ENCODE results near the gene CHAF1A.

The CHAF1A gene

DNA sequence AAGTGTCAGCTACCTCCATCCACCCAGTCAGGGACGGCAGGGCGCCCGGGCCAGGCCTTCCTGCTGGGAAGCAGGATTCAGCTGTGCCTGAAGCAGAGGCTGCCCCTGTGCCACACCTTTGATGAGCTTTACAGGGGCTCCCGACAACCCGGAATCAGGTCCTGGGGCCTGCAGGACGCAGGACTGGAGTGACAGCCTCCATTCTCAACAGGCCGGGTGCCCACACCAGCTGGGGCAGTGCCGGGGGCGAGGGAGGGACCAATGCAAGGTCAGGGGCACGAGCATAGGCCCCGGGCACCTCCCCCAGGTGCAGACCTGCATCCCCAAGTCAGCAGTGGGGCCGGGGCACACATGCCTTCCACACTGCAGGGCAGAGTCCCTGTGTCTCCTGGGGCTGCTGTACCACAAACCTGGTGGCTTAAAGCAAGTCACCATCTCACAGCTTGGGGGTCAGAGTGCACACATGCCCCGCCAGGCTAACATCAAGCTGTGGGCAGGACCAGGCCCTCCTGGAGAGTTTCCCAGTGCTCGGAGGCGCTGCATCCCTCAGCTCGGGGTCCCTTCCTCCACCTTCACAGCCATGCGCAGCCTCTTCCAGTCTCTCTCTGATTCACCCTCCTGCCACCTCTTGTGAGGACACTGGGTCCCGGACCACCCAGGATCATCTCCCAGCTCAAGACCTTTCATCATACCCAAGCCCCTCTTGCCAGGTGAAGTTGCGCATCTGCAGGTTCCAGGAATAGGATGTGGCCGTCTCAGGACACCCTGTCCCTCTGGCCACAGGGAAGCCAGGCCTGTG is 41.7 kb downstream of the CHAF1A start:
- ATAC-seq (ENCODE audit: low read depth): peak; percentile 4; the same call in 1 of the 3 replicates
- H3K36me3 ChIP-seq (ENCODE audit: low read depth): peaks cover 52% of the 10 kb centered on the region
- TF ChIP-seq, protein P1, sequence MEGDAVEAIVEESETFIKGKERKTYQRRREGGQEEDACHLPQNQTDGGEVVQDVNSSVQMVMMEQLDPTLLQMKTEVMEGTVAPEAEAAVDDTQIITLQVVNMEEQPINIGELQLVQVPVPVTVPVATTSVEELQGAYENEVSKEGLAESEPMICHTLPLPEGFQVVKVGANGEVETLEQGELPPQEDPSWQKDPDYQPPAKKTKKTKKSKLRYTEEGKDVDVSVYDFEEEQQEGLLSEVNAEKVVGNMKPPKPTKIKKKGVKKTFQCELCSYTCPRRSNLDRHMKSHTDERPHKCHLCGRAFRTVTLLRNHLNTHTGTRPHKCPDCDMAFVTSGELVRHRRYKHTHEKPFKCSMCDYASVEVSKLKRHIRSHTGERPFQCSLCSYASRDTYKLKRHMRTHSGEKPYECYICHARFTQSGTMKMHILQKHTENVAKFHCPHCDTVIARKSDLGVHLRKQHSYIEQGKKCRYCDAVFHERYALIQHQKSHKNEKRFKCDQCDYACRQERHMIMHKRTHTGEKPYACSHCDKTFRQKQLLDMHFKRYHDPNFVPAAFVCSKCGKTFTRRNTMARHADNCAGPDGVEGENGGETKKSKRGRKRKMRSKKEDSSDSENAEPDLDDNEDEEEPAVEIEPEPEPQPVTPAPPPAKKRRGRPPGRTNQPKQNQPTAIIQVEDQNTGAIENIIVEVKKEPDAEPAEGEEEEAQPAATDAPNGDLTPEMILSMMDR (IDR thresholded peaks at IDR 0.05; ENCODE audit: poor library complexity, severe bottlenecking): no peak

DNA sequence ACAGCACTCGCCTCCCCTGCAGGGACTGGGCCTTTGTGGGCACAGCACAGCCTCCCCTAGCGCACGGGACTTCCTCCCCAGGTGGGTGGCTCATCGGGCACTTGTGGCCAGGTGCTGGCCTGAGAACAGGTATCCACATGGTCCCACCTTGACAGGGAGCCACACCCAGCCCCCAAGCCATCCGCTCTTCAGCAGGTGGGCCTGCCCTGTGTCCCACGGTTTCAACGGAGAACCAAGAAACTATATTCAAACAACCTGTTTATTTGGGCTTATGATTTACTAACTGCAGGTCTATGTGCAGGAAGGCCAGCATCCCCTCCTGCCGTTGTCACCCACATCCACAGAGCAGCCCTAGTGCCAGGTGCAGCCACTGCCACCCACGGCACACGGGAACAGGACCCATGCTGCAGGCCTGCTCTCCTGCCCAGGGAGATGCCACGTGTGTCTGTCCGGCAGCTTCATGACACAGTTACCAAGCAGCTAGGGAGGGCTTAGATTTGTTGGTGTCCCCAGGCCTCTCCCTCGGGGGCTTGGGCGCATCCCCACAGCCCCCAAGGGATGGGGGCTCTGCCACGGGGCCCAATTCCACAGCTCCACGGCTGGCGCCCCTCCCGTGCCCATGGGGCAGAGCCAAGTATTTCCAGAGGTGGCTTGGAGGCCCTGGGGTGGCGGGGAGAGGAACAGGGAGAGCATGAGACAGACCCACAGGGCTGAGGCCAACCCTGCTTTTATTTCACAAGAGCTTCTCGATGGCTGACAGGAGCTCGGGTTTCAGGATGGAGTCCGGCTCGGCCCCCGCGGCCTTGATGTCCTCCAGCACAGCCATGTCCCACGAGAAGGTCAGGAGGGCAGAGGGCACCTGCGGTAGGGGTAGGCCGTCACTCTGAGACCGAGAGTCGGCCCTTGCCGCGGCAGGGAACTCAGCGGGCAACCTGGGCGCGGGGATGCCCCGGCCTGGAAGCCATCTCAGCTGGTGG is 42.6 kb downstream of the CHAF1A start:
- H3K27me3 ChIP-seq (ENCODE audit: insufficient read depth, poor library complexity, severe bottlenecking): no peaks in the 10 kb centered on the region
- H3K27ac ChIP-seq (ENCODE audit: poor library complexity, severe bottlenecking): no peak overlapping the region
- H3K9me3 ChIP-seq (ENCODE audit: severe bottlenecking): no peaks in the 10 kb centered on the region
- H3K36me3 ChIP-seq (ENCODE audit: low read depth): peaks cover 53% of the 10 kb centered on the region
- no peaks in the 10 kb centered on the region for H3K4me1 ChIP-seq (ENCODE audit: insufficient read depth, poor library complexity, severe bottlenecking)
- TF ChIP-seq, protein P1 (IDR thresholded peaks at IDR 0.05; ENCODE audit: poor library complexity, severe bottlenecking): no peak
- no peak for ATAC-seq (ENCODE audit: low read depth)
- H3K4me3 ChIP-seq (ENCODE audit: severe bottlenecking): no peak overlapping the region
- no peak for DNase-seq (ENCODE audit: low spot score)

More for the DNA sequence above, 41.7 kb downstream of the CHAF1A start:
- Histone ChIP-seq H3K27ac (ENCODE audit: poor library complexity, severe bottlenecking) (no peak overlapping the region), H3K4me1 (ENCODE audit: insufficient read depth, poor library complexity, severe bottlenecking) (no peaks in the 10 kb centered on the region), H3K4me3 (ENCODE audit: severe bottlenecking) (no peak overlapping the region), H3K27me3 (ENCODE audit: insufficient read depth, poor library complexity, severe bottlenecking) (no peaks in the 10 kb centered on the region), H3K9me3 (ENCODE audit: severe bottlenecking) (no peaks in the 10 kb centered on the region)
- no peak for DNase-seq (ENCODE audit: low spot score)

DNA sequence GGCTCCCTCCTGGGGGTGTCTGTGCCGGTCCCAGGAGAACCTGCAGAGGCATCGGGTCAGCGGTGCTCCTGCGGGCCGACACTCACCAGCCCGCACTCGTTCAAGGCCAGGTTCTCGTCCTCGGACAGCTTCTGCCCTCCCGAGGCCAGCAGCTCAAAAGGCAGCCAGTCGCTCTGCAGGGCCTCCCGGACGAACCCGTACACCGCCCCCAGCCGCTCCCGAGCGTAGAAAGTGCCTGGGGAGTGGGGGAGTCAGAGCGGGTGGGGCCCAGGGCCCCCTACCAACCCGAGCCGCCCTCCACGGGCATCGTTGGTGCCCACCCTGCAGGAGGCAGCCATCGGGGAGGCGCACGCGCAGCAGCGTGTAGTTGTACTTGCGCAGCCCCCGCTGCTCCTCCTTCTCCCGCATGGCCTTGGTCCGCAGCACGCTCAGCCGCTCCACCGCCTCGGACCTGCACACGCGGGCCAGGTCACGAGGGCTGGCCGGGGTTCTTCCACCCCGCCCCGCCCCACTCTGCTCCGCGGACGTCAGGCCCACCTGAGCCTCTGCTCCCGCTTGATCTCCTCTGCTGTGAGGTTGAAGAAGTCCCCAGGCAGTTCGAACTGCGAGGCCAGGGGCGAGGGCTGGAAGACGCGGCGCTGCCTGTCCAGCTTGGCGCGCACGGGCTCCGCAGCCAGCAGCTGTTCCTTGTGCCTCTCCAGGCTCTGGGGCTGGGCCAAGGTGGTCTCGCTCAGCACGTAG is 43.7 kb downstream of the CHAF1A start:
- Histone ChIP-seq H3K9me3 (ENCODE audit: severe bottlenecking) (no peaks in the 10 kb centered on the region), H3K36me3 (ENCODE audit: low read depth) (peaks cover 55% of the 10 kb centered on the region), H3K4me1 (ENCODE audit: insufficient read depth, poor library complexity, severe bottlenecking) (no peaks in the 10 kb centered on the region), H3K27ac (ENCODE audit: poor library complexity, severe bottlenecking) (no peak overlapping the region), H3K27me3 (ENCODE audit: insufficient read depth, poor library complexity, severe bottlenecking) (no peaks in the 10 kb centered on the region), H3K4me3 (ENCODE audit: severe bottlenecking) (no peak overlapping the region)
- TF ChIP-seq, protein P1 (IDR thresholded peaks at IDR 0.05; ENCODE audit: poor library complexity, severe bottlenecking): no peak
- DNase-seq (ENCODE audit: low spot score): no peak
- no peak for ATAC-seq (ENCODE audit: low read depth)

DNA sequence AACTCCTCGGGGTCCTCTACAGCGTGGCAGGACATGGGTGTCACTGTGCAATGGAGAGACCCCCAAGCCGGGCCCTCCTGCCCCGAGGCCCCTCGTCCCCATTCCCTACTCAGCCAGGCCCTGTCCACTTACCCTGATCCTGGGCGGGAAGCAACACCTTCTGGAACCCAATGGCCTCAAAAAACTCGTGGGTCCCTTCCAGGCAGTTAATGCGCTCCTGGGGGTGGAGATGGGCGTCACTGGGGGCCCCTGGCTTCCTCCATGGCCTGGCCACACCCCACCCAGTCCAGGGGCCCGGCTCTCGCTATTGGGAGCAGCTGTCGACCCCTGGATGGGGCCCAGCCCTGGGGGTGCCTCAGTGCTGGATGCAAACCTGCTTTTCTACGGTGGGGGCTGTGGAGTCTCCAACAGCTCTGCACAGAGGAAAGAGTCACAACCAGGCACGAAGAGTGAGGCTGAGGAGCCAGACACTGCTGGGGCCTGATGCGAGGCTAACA is 44.3 kb downstream of the CHAF1A start:
- Histone ChIP-seq H3K27me3 (ENCODE audit: insufficient read depth, poor library complexity, severe bottlenecking) (no peaks in the 10 kb centered on the region), H3K27ac (ENCODE audit: poor library complexity, severe bottlenecking) (no peak overlapping the region), H3K9me3 (ENCODE audit: severe bottlenecking) (no peaks in the 10 kb centered on the region), H3K4me1 (ENCODE audit: insufficient read depth, poor library complexity, severe bottlenecking) (no peaks in the 10 kb centered on the region), H3K4me3 (ENCODE audit: severe bottlenecking) (no peak overlapping the region), H3K36me3 (ENCODE audit: low read depth) (peaks cover 56% of the 10 kb centered on the region)
- no peak for DNase-seq (ENCODE audit: low spot score)
- TF ChIP-seq, protein P1 (IDR thresholded peaks at IDR 0.05; ENCODE audit: poor library complexity, severe bottlenecking): no peak
- ATAC-seq (ENCODE audit: low read depth): no peak
